Dermis lymphatic vessel endothelial cell (primary cell): ENCODE data around the gene TMEM63C. TPM values are rescaled to one million over a fixed set of nuclear protein-coding genes. Genes with fewer than 3 reads are reported as not detected.

Experiments used
- total RNA-seq: library from RNA; depleted of rRNA; stranded (reverse); fragments of >200 nt; gene quantifications from 2 replicates; pipeline ENCODE4 v1.2.1, GENCODE V29; 2014

The TMEM63C gene, protein sequence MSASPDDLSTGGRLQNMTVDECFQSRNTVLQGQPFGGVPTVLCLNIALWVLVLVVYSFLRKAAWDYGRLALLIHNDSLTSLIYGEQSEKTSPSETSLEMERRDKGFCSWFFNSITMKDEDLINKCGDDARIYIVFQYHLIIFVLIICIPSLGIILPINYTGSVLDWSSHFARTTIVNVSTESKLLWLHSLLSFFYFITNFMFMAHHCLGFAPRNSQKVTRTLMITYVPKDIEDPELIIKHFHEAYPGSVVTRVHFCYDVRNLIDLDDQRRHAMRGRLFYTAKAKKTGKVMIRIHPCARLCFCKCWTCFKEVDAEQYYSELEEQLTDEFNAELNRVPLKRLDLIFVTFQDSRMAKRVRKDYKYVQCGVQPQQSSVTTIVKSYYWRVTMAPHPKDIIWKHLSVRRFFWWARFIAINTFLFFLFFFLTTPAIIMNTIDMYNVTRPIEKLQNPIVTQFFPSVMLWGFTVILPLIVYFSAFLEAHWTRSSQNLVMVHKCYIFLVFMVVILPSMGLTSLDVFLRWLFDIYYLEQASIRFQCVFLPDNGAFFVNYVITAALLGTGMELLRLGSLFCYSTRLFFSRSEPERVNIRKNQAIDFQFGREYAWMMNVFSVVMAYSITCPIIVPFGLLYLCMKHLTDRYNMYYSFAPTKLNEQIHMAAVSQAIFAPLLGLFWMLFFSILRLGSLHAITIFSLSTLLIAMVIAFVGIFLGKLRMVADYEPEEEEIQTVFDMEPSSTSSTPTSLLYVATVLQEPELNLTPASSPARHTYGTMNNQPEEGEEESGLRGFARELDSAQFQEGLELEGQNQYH
- total RNA-seq = 0.86 TPM in 1 of 2 replicates, not detected in the other

DNA sequence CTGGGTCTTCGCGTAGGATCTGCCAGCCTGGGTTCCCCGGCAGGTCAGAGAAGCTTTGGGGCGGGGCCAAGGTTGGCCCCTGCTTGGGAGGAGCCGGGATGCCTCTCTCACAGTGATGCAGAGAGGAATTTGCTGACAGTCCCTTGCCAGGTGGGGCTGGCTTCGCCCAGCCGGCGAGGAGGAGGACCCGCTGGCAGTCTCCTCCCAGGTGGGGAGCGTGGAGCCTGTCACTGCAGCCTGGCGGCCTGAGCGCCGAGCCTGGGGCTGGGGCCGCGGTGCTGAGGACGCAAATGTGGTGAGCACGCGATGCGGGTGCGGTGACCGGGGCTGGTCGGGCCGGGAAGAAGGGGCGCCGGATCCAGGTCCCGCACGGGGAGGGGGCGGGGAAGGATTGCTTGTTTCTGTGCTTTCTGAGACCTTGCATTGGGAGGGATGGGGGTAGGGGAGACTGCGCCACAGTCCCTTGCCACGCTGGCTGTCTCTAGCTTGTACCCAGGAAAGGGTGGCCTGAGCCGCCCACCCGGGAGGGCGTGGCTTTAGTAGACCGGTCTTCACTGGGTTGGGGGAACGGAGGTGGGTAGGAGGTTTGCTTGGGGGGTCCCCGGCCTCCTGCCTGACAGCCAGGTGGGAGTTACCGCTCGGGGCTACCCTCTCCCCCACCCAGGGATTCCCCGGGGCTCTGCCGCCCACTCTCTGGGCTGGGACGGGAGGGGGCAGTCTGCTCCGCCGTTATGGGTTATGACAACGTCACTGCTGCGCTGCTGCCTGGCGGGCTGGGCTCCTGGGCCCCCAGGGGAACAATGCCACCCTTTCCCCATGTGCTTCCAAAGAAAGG, at the start of gene TMEM63C:
TSS of gene TMEM63C (plus strand) at position 196 of the 835 bp plus-strand sequence. CDS start 37,016 bp downstream, outside the sequence.

DNA sequence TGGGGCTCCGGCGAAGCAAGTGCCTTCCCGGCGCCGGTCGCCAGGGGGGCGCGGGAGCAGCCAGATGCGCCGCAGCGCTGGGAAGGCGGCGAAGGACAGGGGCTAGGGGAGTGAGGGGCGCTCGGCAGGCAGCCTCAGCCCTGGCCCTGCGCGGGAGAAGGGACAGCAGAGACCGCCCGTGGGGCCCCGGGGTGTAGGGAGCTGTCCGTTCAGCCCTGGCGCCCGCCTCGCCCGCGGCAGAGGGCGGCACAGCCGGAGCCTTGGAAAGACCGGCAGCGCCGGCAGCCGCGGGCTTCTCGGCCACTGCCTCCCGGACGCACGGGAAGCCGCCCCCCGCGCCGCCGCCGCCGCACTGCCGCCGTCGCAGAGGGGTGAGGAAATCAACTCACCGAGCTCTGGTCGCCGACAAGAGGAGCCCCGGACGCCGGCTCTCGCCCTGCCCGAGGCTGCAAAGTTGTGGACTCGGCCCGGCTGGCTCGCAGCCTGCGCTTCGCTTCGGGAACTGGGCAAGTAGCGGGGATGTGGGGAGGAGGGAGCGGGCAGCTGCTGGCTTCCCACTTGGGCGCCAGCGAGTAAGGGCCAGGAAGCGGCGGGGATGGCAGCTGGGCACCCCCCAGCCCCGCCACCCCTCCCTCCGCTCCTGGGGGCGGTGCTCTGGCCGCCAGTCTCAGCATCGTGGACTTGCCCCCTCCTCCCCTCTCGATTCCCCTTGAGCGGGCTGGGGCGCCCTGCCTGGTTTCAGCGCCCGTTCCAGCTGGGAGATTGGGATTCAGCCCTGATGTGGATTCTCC, 40.2 kb upstream of the TMEM63C start, which contains the start of gene ZDHHC22:
TSS of gene ZDHHC22 (minus strand) at position 578 of the 791 bp plus-strand sequence. CDS start 2,053 bp downstream, outside the sequence.

DNA sequence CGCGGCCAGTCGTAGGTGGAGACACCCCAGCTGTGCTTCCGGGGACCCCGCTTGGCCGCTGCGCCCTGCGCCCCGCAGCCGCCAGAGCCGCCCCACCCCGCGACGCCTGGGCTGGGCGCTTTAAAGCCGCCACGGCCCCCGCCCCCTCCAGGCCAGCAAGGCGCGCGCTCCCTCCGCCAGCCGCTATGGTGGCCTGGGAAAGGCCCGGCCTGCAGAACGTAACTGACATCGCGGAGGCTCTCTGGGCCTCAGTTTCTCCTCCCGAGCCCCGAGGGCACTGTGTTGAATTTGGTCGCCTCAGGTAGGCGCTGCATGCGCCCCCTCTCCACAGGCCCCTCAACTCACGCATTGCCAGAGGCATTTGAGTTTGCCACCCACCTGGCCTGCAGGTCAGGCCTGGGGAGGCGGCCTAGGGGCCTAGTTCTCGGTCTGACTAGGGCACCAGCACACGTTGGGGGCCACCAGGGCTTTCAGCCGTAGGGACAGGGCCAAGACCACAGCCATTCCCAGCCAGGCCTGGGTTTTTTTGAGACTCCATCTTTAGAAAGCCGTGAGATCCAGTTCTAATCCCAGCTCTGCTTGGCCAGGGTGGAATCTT, 89.6 kb downstream of the TMEM63C start, which contains the start of gene NGB:
TSS of gene NGB (minus strand) at position 94 of the 598 bp plus-strand sequence. CDS start 269 bp downstream, outside the sequence.

Other genes starting within 250 kb of the TMEM63C start
- 4.1 and 8.5 TPM in 2 replicates for gene IRF2BPL, start 153.1 kb upstream of the TMEM63C start, total RNA-seq
- gene CIPC, start 83.5 kb upstream of the TMEM63C start, total RNA-seq = 8.1 and 12.2 TPM in 2 replicates
- under 0.01 TPM in 1 of 2 replicates, not detected in the other for gene ZDHHC22, start 40.0 kb upstream of the TMEM63C start, total RNA-seq
- not detected in 2 replicates for gene NGB, start 89.4 kb downstream of the TMEM63C start, total RNA-seq
- gene POMT2, start 139.1 kb downstream of the TMEM63C start, total RNA-seq = 4.3 and 6.4 TPM in 2 replicates
- 24.8 and 27.7 TPM in 2 replicates for gene GSTZ1, start 139.2 kb downstream of the TMEM63C start, total RNA-seq
- 8.3 and 9.9 TPM in 2 replicates for gene TMED8, start 195.3 kb downstream of the TMEM63C start, total RNA-seq
- gene SAMD15, start 195.6 kb downstream of the TMEM63C start, total RNA-seq = 0.33 and 1.2 TPM in 2 replicates
- 0.11 and 0.17 TPM in 2 replicates for gene NOXRED1, start 241.7 kb downstream of the TMEM63C start, total RNA-seq